ENCODE measurements around the gene RAMACL. TPM values are rescaled to one million over a fixed set of nuclear protein-coding genes. Genes with fewer than 3 reads are reported as not detected.
A peak's percentile ranks its signal among the peaks of the same experiment; 100 is the strongest.
"Not testable (repeated sequence)": the region's sequence is repeated elsewhere in the genome, so short reads cannot be mapped to it uniquely, and the experiment has no call there.

RAMACL gene
- 1 to 10 TPM in 4 of 10 donors, under 1 TPM in 6; 0.25 to 2.4 (median 0.74) TPM for total RNA-seq
- under 1 TPM; 0.20 to 0.29 TPM for polyA plus RNA-seq
- long read RNA-seq, donor 1, partial matches to known transcripts: 0 of 1 reads
- long read RNA-seq, donor 1, other reads (novel, unspliced or antisense): 0 of 1 reads
- long read RNA-seq, donor 2: 0 reads
- long read RNA-seq, donor 3, partial matches to known transcripts: 0 of 1 reads
- long read RNA-seq, donor 3, other reads (novel, unspliced or antisense): 0 of 1 reads

- WGBS, 2 donors: 96 to 97% methylated on average over 9 of the region's 9 CpGs
- Histone ChIP-seq H3K27ac (no peak within 1 kb of the TSS), H3K36me3 (no peaks in the 10 kb centered on the region), H3K4me3 (no peak within 1 kb of the TSS), H3K27me3 (no peaks in the 10 kb centered on the region), H3K4me1 (peaks cover 0 to 53% (median 36%) of the 10 kb centered on the region in 9 donors), H3K9me3 (no peaks in the 10 kb centered on the region)
- no peak for TF ChIP-seq CTCF (IDR thresholded peaks at IDR 0.05)
- ATAC-seq (peak in 3 of 8 donors; percentile 30 to 62 (median 51)), DNase-seq (no peak)
- intact Hi-C loops (cut with DNase I): no loop called here
Measured at GRCh38 chr6:166586424-166587156, at the start of gene RAMACL. Gene RAMACL (minus strand): TSS chr6:166586678. CDS start chr6:166586477, 201 bp downstream.

- H3K9me3 ChIP-seq: no peaks in the 10 kb centered on the region
- 95 to 96% methylated on average over 20 of the region's 20 CpGs for WGBS, 2 donors
- peaks cover 12 to 73% (median 42%) of the 10 kb centered on the region in 9 donors for H3K4me1 ChIP-seq
- TF ChIP-seq CTCF (IDR thresholded peaks at IDR 0.05): no peak
- no peak overlapping the region for H3K4me3 ChIP-seq
- H3K27me3 ChIP-seq: peaks cover 0 to 11% (median 0%) of the 10 kb centered on the region in 7 donors
- ATAC-seq (peak in 1 of 8 donors; percentile 13), DNase-seq (no peak)
- intact Hi-C loops (cut with DNase I): no loop called here
- no peaks in the 10 kb centered on the region for H3K36me3 ChIP-seq
- H3K27ac ChIP-seq: peak overlapping the region in 6 of 10 donors; percentile 3 to 87 (median 75)
Measured at GRCh38 chr6:166635013-166635970, 48.8 kb upstream of the RAMACL start.

- intact Hi-C loops (cut with DNase I); H3K9me3 ChIP-seq; DNase-seq; H3K27me3 ChIP-seq; H3K36me3 ChIP-seq; H3K4me3 ChIP-seq; ATAC-seq: not testable (repeated sequence)
- WGBS, 2 donors: 99% methylated on average over 4 of the region's 4 CpGs
- peak overlapping the region in 2 of 10 donors; percentile 3 to 53 for H3K27ac ChIP-seq
- H3K4me1 ChIP-seq: peaks cover 12 to 71% (median 39%) of the 10 kb centered on the region in 9 donors
Measured at GRCh38 chr6:166634581-166634980, 48.1 kb upstream of the RAMACL start.

- ATAC-seq (peak; percentile 31 to 85 (median 73)), DNase-seq (peak in 1 of 2 donors; percentile 50)
- intact Hi-C loops (cut with DNase I): no loop called here
- TF ChIP-seq CTCF (IDR thresholded peaks at IDR 0.05): no peak
- H3K27me3 ChIP-seq: peaks cover 0 to 3% (median 0%) of the 10 kb centered on the region in 7 donors
- H3K27ac ChIP-seq: peak overlapping the region in 8 of 10 donors; percentile 31 to 64 (median 46)
- no peak overlapping the region for H3K4me3 ChIP-seq
- no peaks in the 10 kb centered on the region for H3K9me3 ChIP-seq
- H3K4me1 ChIP-seq: peaks cover 12 to 70% (median 38%) of the 10 kb centered on the region in 9 donors
- no peaks in the 10 kb centered on the region for H3K36me3 ChIP-seq
- WGBS, 2 donors: 58 to 68% methylated on average over 26 of the region's 26 CpGs
Measured at GRCh38 chr6:166633732-166634535, 47.5 kb upstream of the RAMACL start.

Data from heart right ventricle (tissue), 16 donors.